ENCODE measurements around the gene AUTS2. TPM values are rescaled to one million over a fixed set of nuclear protein-coding genes. Genes with fewer than 3 reads are reported as not detected.
A peak's percentile ranks its signal among the peaks of the same experiment; 100 is the strongest.

Gene AUTS2
- total and polyA plus RNA-seq, 2 donors (not counting 1 experiment from before 2014, with no cell fraction given): 0.60 to 9.1 TPM

DNA sequence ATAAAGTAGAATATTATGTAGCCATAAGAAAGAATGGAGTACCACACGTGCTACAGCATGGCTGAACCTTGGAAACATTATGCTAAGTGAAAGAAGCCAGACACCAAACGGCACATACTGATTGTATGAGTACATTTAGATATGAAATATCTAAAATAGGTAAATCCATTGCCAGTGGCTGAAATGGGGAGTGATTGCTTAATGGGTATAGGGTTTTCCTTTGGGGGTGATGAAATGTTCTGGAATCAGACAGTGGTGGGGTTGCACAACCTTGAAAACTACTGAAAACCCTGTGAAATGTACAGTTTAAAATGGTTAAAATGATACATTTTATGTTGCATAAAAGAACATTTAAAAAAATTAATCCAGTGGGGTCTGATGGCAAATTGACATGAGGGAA, 667.9 kb downstream of the AUTS2 start:
- no peak for TF ChIP-seq EZH2 (IDR thresholded peaks at IDR 0.05; ENCODE audit: low read length, missing control alignments)
- TF ChIP-seq, protein P1, sequence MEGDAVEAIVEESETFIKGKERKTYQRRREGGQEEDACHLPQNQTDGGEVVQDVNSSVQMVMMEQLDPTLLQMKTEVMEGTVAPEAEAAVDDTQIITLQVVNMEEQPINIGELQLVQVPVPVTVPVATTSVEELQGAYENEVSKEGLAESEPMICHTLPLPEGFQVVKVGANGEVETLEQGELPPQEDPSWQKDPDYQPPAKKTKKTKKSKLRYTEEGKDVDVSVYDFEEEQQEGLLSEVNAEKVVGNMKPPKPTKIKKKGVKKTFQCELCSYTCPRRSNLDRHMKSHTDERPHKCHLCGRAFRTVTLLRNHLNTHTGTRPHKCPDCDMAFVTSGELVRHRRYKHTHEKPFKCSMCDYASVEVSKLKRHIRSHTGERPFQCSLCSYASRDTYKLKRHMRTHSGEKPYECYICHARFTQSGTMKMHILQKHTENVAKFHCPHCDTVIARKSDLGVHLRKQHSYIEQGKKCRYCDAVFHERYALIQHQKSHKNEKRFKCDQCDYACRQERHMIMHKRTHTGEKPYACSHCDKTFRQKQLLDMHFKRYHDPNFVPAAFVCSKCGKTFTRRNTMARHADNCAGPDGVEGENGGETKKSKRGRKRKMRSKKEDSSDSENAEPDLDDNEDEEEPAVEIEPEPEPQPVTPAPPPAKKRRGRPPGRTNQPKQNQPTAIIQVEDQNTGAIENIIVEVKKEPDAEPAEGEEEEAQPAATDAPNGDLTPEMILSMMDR (conservative IDR thresholded peaks at IDR 0.05 in 1 of 2, IDR thresholded peaks at IDR 0.05 in 1 of 2; ENCODE audit: low read depth in 1 of 2, low read length in 2 of 2): no peak
- no peak overlapping the region for H3K9ac ChIP-seq (ENCODE audit: insufficient read depth, low read length)
- no peaks in the 10 kb centered on the region for H3K36me3 ChIP-seq (ENCODE audit: control insufficient read depth, insufficient read depth, low read length)
- H4K20me1 ChIP-seq (ENCODE audit: control insufficient read depth, extremely low read depth, insufficient read depth, low read length): no peaks in the 10 kb centered on the region
- H3K4me3 ChIP-seq (replicated peaks in 1 of 4; ENCODE audit: control extremely low read depth in 1 of 4, insufficient read depth in 1 of 4, low read depth in 3 of 4, low read length in 4 of 4): no peak overlapping the region
- no peaks in the 10 kb centered on the region for H3K79me2 ChIP-seq (ENCODE audit: control insufficient read depth, insufficient read depth, low read length)
- no peak overlapping the region for H3K27ac ChIP-seq (ENCODE audit: insufficient read depth, low read length)
- H3K4me2 ChIP-seq (ENCODE audit: extremely low read depth, insufficient read depth, low read length): no peak overlapping the region
- no peaks in the 10 kb centered on the region for H3K9me3 ChIP-seq (ENCODE audit: control insufficient read depth, insufficient read depth, low read depth, low read length)
- H3K4me1 ChIP-seq (ENCODE audit: control insufficient read depth, extremely low read depth, insufficient read depth, low read length): no peaks in the 10 kb centered on the region
- no peak overlapping the region for H2AFZ ChIP-seq (ENCODE audit: low read length)
- DNase-seq (ENCODE audit: low read depth in 2 of 2): peak in 1 of 2 donors; percentile 32
- no peaks in the 10 kb centered on the region for H3K27me3 ChIP-seq (ENCODE audit: control insufficient read depth, insufficient read depth, low read length)

DNA sequence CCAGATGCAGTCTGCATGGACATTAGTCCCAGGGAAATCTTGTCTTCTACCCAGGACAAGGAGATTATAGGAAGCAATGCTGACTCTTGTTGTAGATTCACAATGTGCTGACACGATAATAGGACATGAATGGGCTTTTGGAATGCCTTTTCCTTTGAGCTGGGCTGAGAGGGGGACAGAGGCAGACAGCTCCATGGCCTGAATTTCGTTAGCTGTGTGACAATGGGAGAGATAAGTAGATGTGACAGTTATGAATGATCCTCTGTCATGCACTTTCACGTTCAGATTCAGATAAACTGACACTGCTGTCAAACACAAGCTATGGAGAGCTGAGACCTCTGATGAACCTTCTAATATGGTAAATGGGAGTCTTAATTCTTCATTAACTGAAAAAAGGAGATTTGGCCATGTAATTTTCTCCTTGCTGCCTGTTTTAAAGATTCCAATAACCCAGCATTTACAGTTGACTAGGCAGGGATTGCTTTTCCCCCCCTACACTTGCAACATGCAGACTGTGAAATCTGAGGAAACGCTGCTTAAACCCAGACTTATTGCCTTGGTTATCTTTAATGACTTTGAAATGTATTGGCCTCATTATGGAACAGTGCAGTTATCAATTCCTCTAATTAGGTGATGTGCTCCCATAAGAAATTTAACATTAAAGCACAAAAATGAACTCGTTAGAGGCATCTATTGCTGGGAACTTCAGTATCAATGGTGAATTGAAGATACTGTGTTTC, 669.3 kb downstream of the AUTS2 start:
- Histone ChIP-seq H3K4me2 (ENCODE audit: extremely low read depth, insufficient read depth, low read length) (no peak overlapping the region), H3K4me1 (ENCODE audit: control insufficient read depth, extremely low read depth, insufficient read depth, low read length) (no peaks in the 10 kb centered on the region), H3K36me3 (ENCODE audit: control insufficient read depth, insufficient read depth, low read length) (no peaks in the 10 kb centered on the region), H3K27ac (ENCODE audit: insufficient read depth, low read length) (no peak overlapping the region), H3K27me3 (ENCODE audit: control insufficient read depth, insufficient read depth, low read length) (no peaks in the 10 kb centered on the region), H3K4me3 (replicated peaks in 1 of 4; ENCODE audit: control extremely low read depth in 1 of 4, insufficient read depth in 1 of 4, low read depth in 3 of 4, low read length in 4 of 4) (no peak overlapping the region), H3K79me2 (ENCODE audit: control insufficient read depth, insufficient read depth, low read length) (no peaks in the 10 kb centered on the region), H4K20me1 (ENCODE audit: control insufficient read depth, extremely low read depth, insufficient read depth, low read length) (no peaks in the 10 kb centered on the region), H2AFZ (ENCODE audit: low read length) (no peak overlapping the region), H3K9me3 (ENCODE audit: control insufficient read depth, insufficient read depth, low read depth, low read length) (no peaks in the 10 kb centered on the region), H3K9ac (ENCODE audit: insufficient read depth, low read length) (no peak overlapping the region)
- no peak for TF ChIP-seq EZH2 (IDR thresholded peaks at IDR 0.05; ENCODE audit: low read length, missing control alignments)
- TF ChIP-seq, protein P1 (conservative IDR thresholded peaks at IDR 0.05 in 1 of 2, IDR thresholded peaks at IDR 0.05 in 1 of 2; ENCODE audit: low read depth in 1 of 2, low read length in 2 of 2): no peak
- DNase-seq (ENCODE audit: low read depth in 2 of 2): no peak

DNA sequence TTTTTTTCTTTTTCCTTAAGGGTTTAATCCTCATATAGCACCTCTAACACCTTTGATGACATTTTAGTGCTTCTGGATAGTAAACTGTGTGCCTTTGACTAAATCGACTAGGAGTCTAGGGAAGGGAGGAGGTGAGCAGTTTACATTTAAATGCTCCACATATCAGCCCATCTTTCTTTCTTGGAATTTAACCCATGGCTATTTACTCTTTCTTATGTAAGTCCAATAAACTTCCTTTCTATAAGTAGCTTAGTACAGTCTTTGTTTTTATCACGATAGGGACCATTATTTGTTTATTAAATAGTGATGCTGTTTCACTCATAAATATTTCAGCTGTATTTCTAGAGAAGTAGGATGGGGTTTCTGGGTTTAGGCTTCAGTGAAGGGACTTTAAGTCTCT, 669.9 kb downstream of the AUTS2 start:
- H2AFZ ChIP-seq (ENCODE audit: low read length): no peak overlapping the region
- no peaks in the 10 kb centered on the region for H3K36me3 ChIP-seq (ENCODE audit: control insufficient read depth, insufficient read depth, low read length)
- H3K79me2 ChIP-seq (ENCODE audit: control insufficient read depth, insufficient read depth, low read length): no peaks in the 10 kb centered on the region
- H3K4me1 ChIP-seq (ENCODE audit: control insufficient read depth, extremely low read depth, insufficient read depth, low read length): no peaks in the 10 kb centered on the region
- H3K4me3 ChIP-seq (replicated peaks in 1 of 4; ENCODE audit: control extremely low read depth in 1 of 4, insufficient read depth in 1 of 4, low read depth in 3 of 4, low read length in 4 of 4): no peak overlapping the region
- no peaks in the 10 kb centered on the region for H4K20me1 ChIP-seq (ENCODE audit: control insufficient read depth, extremely low read depth, insufficient read depth, low read length)
- H3K9ac ChIP-seq (ENCODE audit: insufficient read depth, low read length): no peak overlapping the region
- H3K27me3 ChIP-seq (ENCODE audit: control insufficient read depth, insufficient read depth, low read length): no peaks in the 10 kb centered on the region
- H3K27ac ChIP-seq (ENCODE audit: insufficient read depth, low read length): no peak overlapping the region
- no peak for TF ChIP-seq EZH2 (IDR thresholded peaks at IDR 0.05; ENCODE audit: low read length, missing control alignments)
- TF ChIP-seq, protein P1 (conservative IDR thresholded peaks at IDR 0.05 in 1 of 2, IDR thresholded peaks at IDR 0.05 in 1 of 2; ENCODE audit: low read depth in 1 of 2, low read length in 2 of 2): no peak
- no peaks in the 10 kb centered on the region for H3K9me3 ChIP-seq (ENCODE audit: control insufficient read depth, insufficient read depth, low read depth, low read length)
- DNase-seq (ENCODE audit: low read depth in 2 of 2): no peak
- H3K4me2 ChIP-seq (ENCODE audit: extremely low read depth, insufficient read depth, low read length): no peak overlapping the region
